ENCODE measurements around the gene ZFAND3.

GRCh38 chr6:38027685-38028373 is 208.3 kb downstream of the ZFAND3 start:
- TF ChIP-seq POLR2A (IDR thresholded peaks at IDR 0.05; ENCODE audit: low read length) (no peak), GATA1 (IDR thresholded peaks at IDR 0.05; ENCODE audit: low read depth, low read length) (no peak)

Measured in erythroblast (primary cell).